ENCODE results near the gene LRBA.

Gene LRBA

GRCh38 chr4:150369434-150370380, 645.4 kb downstream of the LRBA start:
- H3K9ac ChIP-seq (ENCODE audit: low read depth, low read length): no peak overlapping the region
- H3K27ac ChIP-seq (ENCODE audit: low read length): no peak overlapping the region
- ATAC-seq (ENCODE audit: insufficient read depth, low read depth) (no peak), DNase-seq (no peak)
- TF ChIP-seq CTCF (IDR thresholded peaks at IDR 0.05; ENCODE audit: borderline replicate concordance, extremely low read depth, low read length, poor library complexity, severe bottlenecking): no peak
- no peak for TF ChIP-seq EZH2 (IDR thresholded peaks at IDR 0.05; ENCODE audit: borderline replicate concordance, low read depth, low read length, severe bottlenecking)
- no peaks in the 10 kb centered on the region for H3K9me3 ChIP-seq (ENCODE audit: insufficient read depth, low read length, severe bottlenecking)
- no peak overlapping the region for H3K4me3 ChIP-seq (ENCODE audit: low read depth in 1 of 2, low read length in 2 of 2)
- H3K36me3 ChIP-seq (ENCODE audit: insufficient read depth, low read length): no peaks in the 10 kb centered on the region
- H3K4me2 ChIP-seq (ENCODE audit: insufficient read depth, low read length): no peak overlapping the region
- H3K79me2 ChIP-seq (ENCODE audit: insufficient read depth, low read length): no peaks in the 10 kb centered on the region
- no peak overlapping the region for H2AFZ ChIP-seq (ENCODE audit: low read depth, low read length)
- H4K20me1 ChIP-seq (ENCODE audit: insufficient read depth, low read length): no peaks in the 10 kb centered on the region
- H3K4me1 ChIP-seq (ENCODE audit: insufficient read depth, low read length): no peaks in the 10 kb centered on the region
- no peaks in the 10 kb centered on the region for H3K27me3 ChIP-seq (ENCODE audit: insufficient read depth, low read length, poor library complexity)

GRCh38 chr4:150368667-150369066, 646.4 kb downstream of the LRBA start:
- H3K9me3 ChIP-seq (ENCODE audit: insufficient read depth, low read length, severe bottlenecking): no peaks in the 10 kb centered on the region
- no peaks in the 10 kb centered on the region for H3K4me1 ChIP-seq (ENCODE audit: insufficient read depth, low read length)
- TF ChIP-seq EZH2 (IDR thresholded peaks at IDR 0.05; ENCODE audit: borderline replicate concordance, low read depth, low read length, severe bottlenecking) (no peak), CTCF (IDR thresholded peaks at IDR 0.05; ENCODE audit: borderline replicate concordance, extremely low read depth, low read length, poor library complexity, severe bottlenecking) (no peak)
- H4K20me1 ChIP-seq (ENCODE audit: insufficient read depth, low read length): no peaks in the 10 kb centered on the region
- no peak overlapping the region for H2AFZ ChIP-seq (ENCODE audit: low read depth, low read length)
- ATAC-seq (ENCODE audit: insufficient read depth, low read depth): no peak
- no peaks in the 10 kb centered on the region for H3K79me2 ChIP-seq (ENCODE audit: insufficient read depth, low read length)
- H3K36me3 ChIP-seq (ENCODE audit: insufficient read depth, low read length): no peaks in the 10 kb centered on the region
- H3K27ac ChIP-seq (ENCODE audit: low read length): no peak overlapping the region
- no peak overlapping the region for H3K4me2 ChIP-seq (ENCODE audit: insufficient read depth, low read length)
- H3K4me3 ChIP-seq (ENCODE audit: low read depth in 1 of 2, low read length in 2 of 2): no peak overlapping the region
- no peak overlapping the region for H3K9ac ChIP-seq (ENCODE audit: low read depth, low read length)
- DNase-seq: no peak
- no peaks in the 10 kb centered on the region for H3K27me3 ChIP-seq (ENCODE audit: insufficient read depth, low read length, poor library complexity)

- Histone ChIP-seq H3K27ac (ENCODE audit: low read length) (no peak overlapping the region), H2AFZ (ENCODE audit: low read depth, low read length) (no peak overlapping the region), H4K20me1 (ENCODE audit: insufficient read depth, low read length) (no peaks in the 10 kb centered on the region), H3K4me1 (ENCODE audit: insufficient read depth, low read length) (no peaks in the 10 kb centered on the region), H3K79me2 (ENCODE audit: insufficient read depth, low read length) (no peaks in the 10 kb centered on the region), H3K4me2 (ENCODE audit: insufficient read depth, low read length) (no peak overlapping the region), H3K27me3 (ENCODE audit: insufficient read depth, low read length, poor library complexity) (no peaks in the 10 kb centered on the region), H3K9me3 (ENCODE audit: insufficient read depth, low read length, severe bottlenecking) (no peaks in the 10 kb centered on the region), H3K36me3 (ENCODE audit: insufficient read depth, low read length) (no peaks in the 10 kb centered on the region), H3K4me3 (ENCODE audit: low read depth in 1 of 2, low read length in 2 of 2) (no peak overlapping the region), H3K9ac (ENCODE audit: low read depth, low read length) (no peak overlapping the region)
- TF ChIP-seq EZH2 (IDR thresholded peaks at IDR 0.05; ENCODE audit: borderline replicate concordance, low read depth, low read length, severe bottlenecking) (no peak), CTCF (IDR thresholded peaks at IDR 0.05; ENCODE audit: borderline replicate concordance, extremely low read depth, low read length, poor library complexity, severe bottlenecking) (no peak)
- DNase-seq (no peak), ATAC-seq (ENCODE audit: insufficient read depth, low read depth) (no peak)
These were observed 647.8 kb downstream of the LRBA start for GRCh38 chr4:150367326-150367725.
